Body of pancreas (tissue), 4 donors: ENCODE data around the gene UFD1.

Experiments used
- CTCF ChIP-seq, 7 experiments: fragments of 450-650 bp in 4 of 7; fragments of 200-600 bp in 3 of 7; sonication (generic) in 3 of 7; IDR thresholded peaks; one replicate each; pipeline ENCODE4 v1.5.1; 2016 to 2019; ENCODE audit warnings: antibody characterized with exemption in 7 of 7
- POLR2A ChIP-seq, 3 donors: fragments of 450-650 bp; IDR thresholded peaks; one replicate each; pipeline ENCODE4 v1.6.1; 2016; ENCODE audit warnings: antibody characterized with exemption in 3 of 3, mild to moderate bottlenecking in 2 of 3

- TF ChIP-seq CTCF (IDR thresholded peaks at IDR 0.05) (no peak), POLR2A (IDR thresholded peaks at IDR 0.05) (no peak)
Measured at GRCh38 chr22:19494001-19494560, 15.1 kb upstream of the UFD1 start.
